ENCODE results near the gene NFAM1. TPM values are rescaled to one million over a fixed set of nuclear protein-coding genes. Genes with fewer than 3 reads are reported as not detected.

Gene NFAM1
- total RNA-seq, 5 donors from 2014 or later (not counting 1 experiment from before 2014, with no cell fraction given), result 0.07 to 0.32 (median 0.18) TPM

DNA sequence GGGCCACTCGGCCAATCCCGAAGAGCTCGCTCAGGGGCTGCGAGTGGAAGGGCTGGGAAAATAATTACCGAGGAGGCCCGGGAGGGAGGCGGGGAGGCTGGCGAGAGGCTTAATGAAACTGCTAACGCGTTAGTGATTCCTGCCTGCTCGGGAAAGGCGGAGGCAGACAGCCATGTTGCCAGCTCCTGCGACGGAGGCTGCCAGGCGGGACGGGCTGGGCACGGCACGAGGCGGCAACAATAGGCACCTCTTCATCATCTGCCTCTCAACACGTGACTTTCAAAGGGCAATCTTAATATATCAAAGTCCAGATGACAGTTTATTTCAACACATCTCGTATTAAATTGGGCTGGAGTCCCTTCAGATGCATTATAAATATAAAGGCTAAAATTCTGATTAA, 93.7 kb downstream of the NFAM1 start:
- no peaks in the 10 kb centered on the region for H3K9me3 ChIP-seq
- H3K27ac ChIP-seq (ENCODE audit: low read length), result no peak overlapping the region
- H3K27me3 ChIP-seq (replicated peaks in 1 of 2; ENCODE audit: control insufficient read depth in 2 of 2, extremely low read depth in 1 of 2, insufficient read depth in 2 of 2, low read length in 1 of 2), result peaks cover 0 to 17% of the 10 kb centered on the region in 2 experiments
- no peak overlapping the region for H3K27ac Mint-ChIP-seq
- no peak overlapping the region for H3K4me3 ChIP-seq (ENCODE audit: control insufficient read depth in 1 of 2, extremely low read depth in 1 of 2, low read length in 1 of 2)
- H3K4me1 ChIP-seq (ENCODE audit: control insufficient read depth in 1 of 2, extremely low read depth in 1 of 2, insufficient read depth in 2 of 2, low read length in 2 of 2), result peaks cover 0 to 28% of the 10 kb centered on the region in 2 experiments
- peaks cover 17 to 34% (median 27%) of the 10 kb centered on the region in 3 donors for H3K4me1 Mint-ChIP-seq
- DNase-seq (no peak), ATAC-seq (replicated peaks in 1 of 4) (no peak)
- no peaks in the 10 kb centered on the region for H3K36me3 Mint-ChIP-seq
- no peaks in the 10 kb centered on the region for H3K36me3 ChIP-seq (ENCODE audit: control insufficient read depth in 2 of 2, extremely low read depth in 1 of 2, insufficient read depth in 1 of 2, low read length in 1 of 2)
- ChIA-PET POLR2A (no interaction called here), CTCF (no interaction called here)
- no peaks in the 10 kb centered on the region for H3K9me3 Mint-ChIP-seq
- no peak overlapping the region for H3K4me3 Mint-ChIP-seq
- 96% methylated on average over 13 of the region's 21 CpGs for WGBS (ENCODE audit: insufficient coverage)
- peaks cover 0 to 4% of the 10 kb centered on the region in 2 donors for H3K27me3 Mint-ChIP-seq

DNA sequence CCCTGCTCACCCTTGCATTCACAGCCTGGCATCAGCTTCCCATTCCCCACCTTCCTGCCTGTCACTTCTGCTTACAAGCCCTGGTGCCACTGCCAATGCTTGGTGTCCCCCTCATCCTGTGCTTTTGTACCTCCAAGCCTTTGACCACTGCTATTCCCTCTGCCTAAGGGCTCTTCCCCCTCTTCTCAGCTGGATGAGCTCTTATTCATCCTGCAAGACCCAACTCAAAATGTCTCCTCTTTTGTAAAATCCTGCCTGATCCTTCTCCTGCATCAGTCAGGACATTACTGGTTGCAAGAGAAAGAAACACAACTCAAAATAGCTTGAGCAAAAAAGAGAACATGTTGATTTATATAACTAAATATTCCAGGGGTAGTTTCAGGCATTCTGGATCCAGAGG, 94.8 kb downstream of the NFAM1 start:
- DNase-seq, result no peak
- no peaks in the 10 kb centered on the region for H3K9me3 ChIP-seq
- Mint-ChIP-seq H3K27me3 (peaks cover 0 to 2% of the 10 kb centered on the region in 2 donors), H3K4me3 (no peak overlapping the region), H3K27ac (peak overlapping the region in 1 of 2 donors; percentile 45), H3K36me3 (no peaks in the 10 kb centered on the region), H3K9me3 (no peaks in the 10 kb centered on the region), H3K4me1 (peaks cover 22 to 32% (median 22%) of the 10 kb centered on the region in 3 donors)
- H3K4me3 ChIP-seq (ENCODE audit: control insufficient read depth in 1 of 2, extremely low read depth in 1 of 2, low read length in 1 of 2), result no peak overlapping the region
- ChIA-PET POLR2A (no interaction called here), CTCF (no interaction called here)
- H3K4me1 ChIP-seq (ENCODE audit: control insufficient read depth in 1 of 2, extremely low read depth in 1 of 2, insufficient read depth in 2 of 2, low read length in 2 of 2), result peaks cover 0 to 23% of the 10 kb centered on the region in 2 experiments
- no peak overlapping the region for H3K27ac ChIP-seq (ENCODE audit: low read length)
- H3K36me3 ChIP-seq (ENCODE audit: control insufficient read depth in 2 of 2, extremely low read depth in 1 of 2, insufficient read depth in 1 of 2, low read length in 1 of 2), result no peaks in the 10 kb centered on the region
- peaks cover 0 to 8% of the 10 kb centered on the region in 2 experiments for H3K27me3 ChIP-seq (replicated peaks in 1 of 2; ENCODE audit: control insufficient read depth in 2 of 2, extremely low read depth in 1 of 2, insufficient read depth in 2 of 2, low read length in 1 of 2)
- ATAC-seq (replicated peaks in 1 of 4), result no peak

DNA sequence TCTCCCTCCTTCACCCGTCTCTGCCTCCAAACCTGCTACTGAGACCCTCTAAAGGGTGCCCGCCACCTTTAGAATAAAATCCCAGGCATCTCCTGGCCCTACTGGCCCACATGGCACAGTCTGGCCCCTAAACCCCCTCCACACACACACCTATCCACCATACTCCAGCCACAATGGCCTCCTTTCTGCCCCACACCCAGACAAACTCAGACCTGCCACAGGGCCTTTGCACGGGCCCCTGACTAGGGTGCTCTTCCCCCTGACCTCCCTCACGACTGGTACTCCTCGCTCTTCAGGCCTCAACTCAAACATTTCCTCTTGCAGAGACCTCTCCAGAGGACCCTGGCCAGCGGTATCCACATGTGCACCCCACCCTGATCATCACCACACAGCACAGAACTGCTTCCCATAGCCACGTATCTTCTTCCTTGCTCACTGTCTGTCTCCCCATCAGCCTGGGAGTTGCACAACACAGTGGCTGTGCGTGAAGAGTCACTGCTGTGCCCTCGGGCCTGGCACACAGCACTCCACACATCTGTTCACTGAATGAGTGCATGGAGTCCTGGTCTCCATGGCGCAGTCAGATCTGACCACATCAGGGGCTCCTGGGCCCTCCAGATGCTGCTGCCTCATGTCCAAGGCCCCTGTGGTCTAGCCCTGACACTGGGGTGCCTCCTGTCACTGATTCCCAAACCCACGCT, 95.5 kb downstream of the NFAM1 start:
- Mint-ChIP-seq H3K9me3 (no peaks in the 10 kb centered on the region), H3K4me1 (peaks cover 20 to 31% (median 21%) of the 10 kb centered on the region in 3 donors), H3K27ac (peak overlapping the region in 1 of 2 donors; percentile 65), H3K27me3 (peaks cover 0 to 2% of the 10 kb centered on the region in 2 donors), H3K4me3 (no peak overlapping the region), H3K36me3 (no peaks in the 10 kb centered on the region)
- no peak for DNase-seq
- no peak for ATAC-seq (replicated peaks in 1 of 4)
- no peak overlapping the region for H3K27ac ChIP-seq (ENCODE audit: low read length)
- no peak overlapping the region for H3K4me3 ChIP-seq (ENCODE audit: control insufficient read depth in 1 of 2, extremely low read depth in 1 of 2, low read length in 1 of 2)
- WGBS (ENCODE audit: insufficient coverage), result 85% methylated on average over 11 of the region's 11 CpGs
- H3K9me3 ChIP-seq, result no peaks in the 10 kb centered on the region
- H3K36me3 ChIP-seq (ENCODE audit: control insufficient read depth in 2 of 2, extremely low read depth in 1 of 2, insufficient read depth in 1 of 2, low read length in 1 of 2), result no peaks in the 10 kb centered on the region
- peaks cover 0 to 5% of the 10 kb centered on the region in 2 experiments for H3K27me3 ChIP-seq (replicated peaks in 1 of 2; ENCODE audit: control insufficient read depth in 2 of 2, extremely low read depth in 1 of 2, insufficient read depth in 2 of 2, low read length in 1 of 2)
- H3K4me1 ChIP-seq (ENCODE audit: control insufficient read depth in 1 of 2, extremely low read depth in 1 of 2, insufficient read depth in 2 of 2, low read length in 2 of 2), result peaks cover 0 to 20% of the 10 kb centered on the region in 2 experiments
- ChIA-PET POLR2A (no interaction called here), CTCF (no interaction called here)

DNA sequence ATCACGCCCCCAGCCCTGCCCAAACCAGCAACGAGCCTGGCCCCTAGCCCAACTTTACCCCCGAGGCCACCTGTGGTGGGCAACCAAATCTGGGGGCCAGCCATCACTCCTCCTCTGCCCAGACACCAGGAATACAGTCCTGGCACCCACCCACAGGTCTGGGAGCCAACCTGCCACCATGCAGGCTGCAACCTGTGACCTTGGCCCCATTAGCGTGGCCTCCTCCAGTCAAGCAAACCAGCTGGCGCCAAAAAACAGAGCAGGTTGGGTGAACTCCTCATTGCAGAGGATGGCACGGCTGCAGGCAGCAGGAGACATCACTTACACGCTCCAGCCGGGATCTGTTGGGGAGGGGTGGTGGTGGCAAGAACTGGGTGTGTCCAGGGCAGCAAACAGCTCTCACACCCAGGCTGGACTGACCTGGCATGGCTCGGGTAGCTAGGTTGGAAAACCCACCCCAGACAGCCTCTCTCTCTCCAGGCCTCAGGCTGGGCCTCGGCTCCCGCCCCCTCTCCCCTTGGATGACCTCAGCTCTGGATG, 96.3 kb downstream of the NFAM1 start:
- Mint-ChIP-seq H3K27ac (no peak overlapping the region), H3K4me1 (peaks cover 20 to 28% (median 23%) of the 10 kb centered on the region in 3 donors), H3K27me3 (no peaks in the 10 kb centered on the region), H3K4me3 (no peak overlapping the region), H3K9me3 (no peaks in the 10 kb centered on the region), H3K36me3 (no peaks in the 10 kb centered on the region)
- H3K9me3 ChIP-seq, result no peaks in the 10 kb centered on the region
- ATAC-seq (replicated peaks in 1 of 4), result no peak
- 78% methylated on average over 7 of the region's 11 CpGs for WGBS (ENCODE audit: insufficient coverage)
- H3K36me3 ChIP-seq (ENCODE audit: control insufficient read depth in 2 of 2, extremely low read depth in 1 of 2, insufficient read depth in 1 of 2, low read length in 1 of 2), result no peaks in the 10 kb centered on the region
- H3K27me3 ChIP-seq (replicated peaks in 1 of 2; ENCODE audit: control insufficient read depth in 2 of 2, extremely low read depth in 1 of 2, insufficient read depth in 2 of 2, low read length in 1 of 2), result peaks cover 0 to 3% of the 10 kb centered on the region in 2 experiments
- no peak overlapping the region for H3K4me3 ChIP-seq (ENCODE audit: control insufficient read depth in 1 of 2, extremely low read depth in 1 of 2, low read length in 1 of 2)
- peaks cover 0 to 20% of the 10 kb centered on the region in 2 experiments for H3K4me1 ChIP-seq (ENCODE audit: control insufficient read depth in 1 of 2, extremely low read depth in 1 of 2, insufficient read depth in 2 of 2, low read length in 2 of 2)
- ChIA-PET POLR2A (no interaction called here), CTCF (no interaction called here)
- H3K27ac ChIP-seq (ENCODE audit: low read length), result no peak overlapping the region
- no peak for DNase-seq

DNA sequence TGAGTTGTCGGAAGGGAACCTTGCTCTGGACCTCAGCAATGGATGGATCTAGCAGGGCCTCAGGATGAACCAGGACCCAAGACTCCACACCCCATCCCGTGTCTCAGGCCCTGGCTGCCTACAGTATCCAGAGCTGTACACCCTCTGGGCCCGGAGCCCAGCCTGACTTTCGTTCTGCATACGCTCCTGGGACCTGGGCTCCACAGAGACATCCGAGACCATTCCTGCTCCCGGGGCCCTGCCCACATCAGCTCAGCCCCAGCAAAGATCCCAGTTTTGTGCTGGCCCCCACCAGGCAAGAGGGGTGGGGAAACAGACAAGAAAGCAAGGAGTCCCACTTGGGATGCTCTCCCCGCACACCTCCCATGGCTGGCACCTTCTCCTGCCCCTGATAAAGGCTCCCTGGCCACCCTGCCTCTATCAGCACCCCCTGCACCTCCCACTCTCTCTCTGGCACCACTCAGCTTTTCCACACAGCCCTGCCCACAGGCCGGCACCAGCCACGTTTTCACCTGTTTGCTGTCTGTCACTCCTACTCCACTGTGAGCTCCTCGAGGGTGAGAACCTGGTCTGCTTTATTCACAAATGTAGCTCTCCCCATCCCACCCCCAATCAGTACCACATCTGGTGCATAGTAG, 97.2 kb downstream of the NFAM1 start:
- Mint-ChIP-seq H3K27ac (peak overlapping the region in 1 of 2 donors; percentile 28), H3K27me3 (no peaks in the 10 kb centered on the region), H3K36me3 (no peaks in the 10 kb centered on the region), H3K9me3 (no peaks in the 10 kb centered on the region), H3K4me1 (peaks cover 18 to 23% (median 22%) of the 10 kb centered on the region in 3 donors), H3K4me3 (no peak overlapping the region)
- no peaks in the 10 kb centered on the region for H3K36me3 ChIP-seq (ENCODE audit: control insufficient read depth in 2 of 2, extremely low read depth in 1 of 2, insufficient read depth in 1 of 2, low read length in 1 of 2)
- no peaks in the 10 kb centered on the region for H3K9me3 ChIP-seq
- no peak overlapping the region for H3K4me3 ChIP-seq (ENCODE audit: control insufficient read depth in 1 of 2, extremely low read depth in 1 of 2, low read length in 1 of 2)
- no peak overlapping the region for H3K27ac ChIP-seq (ENCODE audit: low read length)
- 57% methylated on average over 5 of the region's 11 CpGs for WGBS (ENCODE audit: insufficient coverage)
- DNase-seq (no peak), ATAC-seq (replicated peaks in 1 of 4) (no peak)
- H3K27me3 ChIP-seq (replicated peaks in 1 of 2; ENCODE audit: control insufficient read depth in 2 of 2, extremely low read depth in 1 of 2, insufficient read depth in 2 of 2, low read length in 1 of 2), result peaks cover 0 to 3% of the 10 kb centered on the region in 2 experiments
- POLR2A ChIA-PET, result no interaction called here
- peaks cover 0 to 20% of the 10 kb centered on the region in 2 experiments for H3K4me1 ChIP-seq (ENCODE audit: control insufficient read depth in 1 of 2, extremely low read depth in 1 of 2, insufficient read depth in 2 of 2, low read length in 2 of 2)
- CTCF ChIA-PET, result no interaction called here

DNA sequence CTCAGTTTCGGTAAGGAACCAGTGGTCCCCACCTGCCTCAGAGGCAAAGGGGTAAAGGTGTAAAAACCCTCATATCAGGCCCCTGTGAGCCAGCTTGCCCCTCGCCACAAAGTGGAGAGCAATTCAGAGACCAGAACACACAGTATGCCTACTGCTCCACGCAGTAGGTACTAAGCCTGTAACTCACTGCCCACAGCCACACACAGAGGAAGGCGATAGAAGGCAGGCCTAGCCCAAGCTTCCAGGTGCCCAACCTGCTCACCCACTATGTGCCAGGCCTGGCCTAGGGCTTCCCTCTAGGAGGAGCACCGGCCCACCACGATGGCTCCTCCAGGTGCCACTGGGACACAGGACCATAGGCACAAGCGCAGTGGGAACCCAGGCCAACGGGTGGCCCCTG, 98.7 kb downstream of the NFAM1 start:
- Histone ChIP-seq H3K27ac (ENCODE audit: low read length) (no peak overlapping the region), H3K27me3 (replicated peaks in 1 of 2; ENCODE audit: control insufficient read depth in 2 of 2, extremely low read depth in 1 of 2, insufficient read depth in 2 of 2, low read length in 1 of 2) (peaks cover 0 to 8% of the 10 kb centered on the region in 2 experiments), H3K36me3 (ENCODE audit: control insufficient read depth in 2 of 2, extremely low read depth in 1 of 2, insufficient read depth in 1 of 2, low read length in 1 of 2) (no peaks in the 10 kb centered on the region), H3K4me1 (ENCODE audit: control insufficient read depth in 1 of 2, extremely low read depth in 1 of 2, insufficient read depth in 2 of 2, low read length in 2 of 2) (peaks cover 0 to 25% of the 10 kb centered on the region in 2 experiments), H3K9me3 (no peaks in the 10 kb centered on the region), H3K4me3 (ENCODE audit: control insufficient read depth in 1 of 2, extremely low read depth in 1 of 2, low read length in 1 of 2) (no peak overlapping the region)
- no peak overlapping the region for H3K4me3 Mint-ChIP-seq
- WGBS (ENCODE audit: insufficient coverage), result 90% methylated on average over 6 of the region's 8 CpGs
- DNase-seq (no peak), ATAC-seq (replicated peaks in 1 of 4) (no peak)
- ChIA-PET POLR2A (no interaction called here), CTCF (no interaction called here)
- no peaks in the 10 kb centered on the region for H3K9me3 Mint-ChIP-seq
- H3K27ac Mint-ChIP-seq, result peak overlapping the region in 1 of 2 donors; percentile 78
- no peaks in the 10 kb centered on the region for H3K36me3 Mint-ChIP-seq
- H3K27me3 Mint-ChIP-seq, result no peaks in the 10 kb centered on the region
- H3K4me1 Mint-ChIP-seq, result peaks cover 25 to 31% (median 28%) of the 10 kb centered on the region in 3 donors
